ENCODE data around the gene MISP3. TPM values are rescaled to one million over a fixed set of nuclear protein-coding genes. Genes with fewer than 3 reads are reported as not detected.

The MISP3 gene
- total RNA-seq, 1 experiment from 2014 or later = 5.2 TPM

- H3K4me1 Mint-ChIP-seq (ENCODE audit: low read depth, unreplicated experiment) = no peaks in the 10 kb centered on the region
- no peaks in the 10 kb centered on the region for H3K9me3 ChIP-seq
- ChIA-PET CTCF (no interaction called here), POLR2A (no interaction called here)
- no peaks in the 10 kb centered on the region for H3K36me3 ChIP-seq (ENCODE audit: control insufficient read depth, insufficient read depth, low read length)
- no peak overlapping the region for H3K4me3 Mint-ChIP-seq (ENCODE audit: unreplicated experiment)
- H3K27me3 ChIP-seq (replicated peaks; ENCODE audit: control insufficient read depth, insufficient read depth, low read length) = no peaks in the 10 kb centered on the region
- H3K27ac Mint-ChIP-seq (ENCODE audit: unreplicated experiment) = no peak overlapping the region
- H3K4me1 ChIP-seq = no peaks in the 10 kb centered on the region
- H3K4me3 ChIP-seq (ENCODE audit: low read depth, low read length) = no peak overlapping the region
- DNase-seq = no peak
- no peaks in the 10 kb centered on the region for H3K9me3 Mint-ChIP-seq (ENCODE audit: unreplicated experiment)
- no peak for TF ChIP-seq CTCF (IDR thresholded peaks at IDR 0.05; ENCODE audit: insufficient read depth in 1 of 2, low read depth in 1 of 2, low read length in 1 of 2, severe bottlenecking in 1 of 2, unreplicated experiment in 1 of 2)
- no peaks in the 10 kb centered on the region for H3K36me3 Mint-ChIP-seq (ENCODE audit: insufficient read depth, unreplicated experiment)
- no peaks in the 10 kb centered on the region for H3K27me3 Mint-ChIP-seq (ENCODE audit: insufficient read depth, unreplicated experiment)
- no TSS peak for BruUV-seq (replicated peaks)
- intact Hi-C loops (cut with micrococcal nuclease; ENCODE audit: unreplicated experiment) = no loop called here
Observed at GRCh38 chr19:14105680-14106079, 33.1 kb downstream of the MISP3 start.

GRCh38 chr19:14106840-14107239 lies 34.3 kb downstream of the MISP3 start:
- intact Hi-C loops (cut with micrococcal nuclease; ENCODE audit: unreplicated experiment) = no loop called here
- Histone ChIP-seq H3K4me3 (ENCODE audit: low read depth, low read length) (no peak overlapping the region), H3K36me3 (ENCODE audit: control insufficient read depth, insufficient read depth, low read length) (no peaks in the 10 kb centered on the region), H3K27me3 (replicated peaks; ENCODE audit: control insufficient read depth, insufficient read depth, low read length) (no peaks in the 10 kb centered on the region), H3K4me1 (no peaks in the 10 kb centered on the region), H3K9me3 (no peaks in the 10 kb centered on the region)
- CTCF ChIA-PET = no interaction called here
- no TSS peak for BruUV-seq (replicated peaks)
- Mint-ChIP-seq H3K4me1 (ENCODE audit: low read depth, unreplicated experiment) (no peaks in the 10 kb centered on the region), H3K4me3 (ENCODE audit: unreplicated experiment) (no peak overlapping the region), H3K36me3 (ENCODE audit: insufficient read depth, unreplicated experiment) (no peaks in the 10 kb centered on the region), H3K9me3 (ENCODE audit: unreplicated experiment) (no peaks in the 10 kb centered on the region), H3K27me3 (ENCODE audit: insufficient read depth, unreplicated experiment) (no peaks in the 10 kb centered on the region), H3K27ac (ENCODE audit: unreplicated experiment) (no peak overlapping the region)
- POLR2A ChIA-PET = no interaction called here
- no peak for TF ChIP-seq CTCF (IDR thresholded peaks at IDR 0.05; ENCODE audit: insufficient read depth in 1 of 2, low read depth in 1 of 2, low read length in 1 of 2, severe bottlenecking in 1 of 2, unreplicated experiment in 1 of 2)
- DNase-seq = no peak

- Mint-ChIP-seq H3K27ac (ENCODE audit: unreplicated experiment) (no peak overlapping the region), H3K9me3 (ENCODE audit: unreplicated experiment) (no peaks in the 10 kb centered on the region), H3K27me3 (ENCODE audit: insufficient read depth, unreplicated experiment) (no peaks in the 10 kb centered on the region), H3K4me1 (ENCODE audit: low read depth, unreplicated experiment) (no peaks in the 10 kb centered on the region), H3K4me3 (ENCODE audit: unreplicated experiment) (no peak overlapping the region), H3K36me3 (ENCODE audit: insufficient read depth, unreplicated experiment) (no peaks in the 10 kb centered on the region)
- no peaks in the 10 kb centered on the region for H3K4me1 ChIP-seq
- no peaks in the 10 kb centered on the region for H3K36me3 ChIP-seq (ENCODE audit: control insufficient read depth, insufficient read depth, low read length)
- TF ChIP-seq CTCF (IDR thresholded peaks at IDR 0.05; ENCODE audit: insufficient read depth in 1 of 2, low read depth in 1 of 2, low read length in 1 of 2, severe bottlenecking in 1 of 2, unreplicated experiment in 1 of 2) = no peak
- POLR2A ChIA-PET = no interaction called here
- H3K9me3 ChIP-seq = no peaks in the 10 kb centered on the region
- no peak overlapping the region for H3K4me3 ChIP-seq (ENCODE audit: low read depth, low read length)
- no TSS peak for BruUV-seq (replicated peaks)
- H3K27me3 ChIP-seq (replicated peaks; ENCODE audit: control insufficient read depth, insufficient read depth, low read length) = no peaks in the 10 kb centered on the region
- CTCF ChIA-PET = no interaction called here
- intact Hi-C loops (cut with micrococcal nuclease; ENCODE audit: unreplicated experiment) = no loop called here
- no peak for DNase-seq
Observed at GRCh38 chr19:14107581-14108461, 35.2 kb downstream of the MISP3 start.
